GM19193 (cell line): ENCODE measurements around the gene TTBK1.

Source experiments
- POLR2A ChIP-seq: IDR thresholded peaks from 4 replicates; pipeline ENCODE4 v1.6.1; 2011; ENCODE audit not compliant: insufficient read depth, insufficient read length; ENCODE audit errors: extremely low read depth

TTBK1 gene

GRCh38 chr6:43242908-43243663 is at the start of gene TTBK1:
TSS of gene TTBK1 (plus strand) at chr6:43243481. CDS start at chr6:43246661, 3,180 bp downstream.
- TF ChIP-seq POLR2A, result no peak

GRCh38 chr6:43193929-43194328 is 49.4 kb upstream of the TTBK1 start:
- TF ChIP-seq POLR2A, result no peak

GRCh38 chr6:43196337-43196736 is 46.9 kb upstream of the TTBK1 start:
- no peak for TF ChIP-seq POLR2A

GRCh38 chr6:43199912-43200311 is 43.4 kb upstream of the TTBK1 start:
- TF ChIP-seq POLR2A, result no peak

- no peak for TF ChIP-seq POLR2A
These were observed 42.7 kb upstream of the TTBK1 start for GRCh38 chr6:43200541-43200940.

GRCh38 chr6:43202451-43202850 is 40.8 kb upstream of the TTBK1 start:
- no peak for TF ChIP-seq POLR2A

GRCh38 chr6:43203029-43203717 is 40.1 kb upstream of the TTBK1 start:
- TF ChIP-seq POLR2A, result no peak

- no peak for TF ChIP-seq POLR2A
These were observed 39.6 kb upstream of the TTBK1 start for GRCh38 chr6:43203718-43204095.

GRCh38 chr6:43204271-43205105 is 38.8 kb upstream of the TTBK1 start:
- no peak for TF ChIP-seq POLR2A

GRCh38 chr6:43205849-43206248 is 37.4 kb upstream of the TTBK1 start:
- TF ChIP-seq POLR2A, result no peak

- no peak for TF ChIP-seq POLR2A
These were observed 36.0 kb upstream of the TTBK1 start for GRCh38 chr6:43207286-43207685.

- no peak for TF ChIP-seq POLR2A
These were observed 31.3 kb upstream of the TTBK1 start for GRCh38 chr6:43211955-43212354.

GRCh38 chr6:43213431-43213830 is 29.9 kb upstream of the TTBK1 start:
- TF ChIP-seq POLR2A, result no peak

GRCh38 chr6:43215066-43215465 is 28.2 kb upstream of the TTBK1 start:
- no peak for TF ChIP-seq POLR2A

- no peak for TF ChIP-seq POLR2A
These were observed 27.1 kb upstream of the TTBK1 start for GRCh38 chr6:43216200-43216599.
